BE2C (cell line): Measurements from ENCODE around the gene EPHA7.

Source experiments
- DNase-seq: peaks from one replicate; pipeline ENCODE4 v3.0.0-alpha.2; 2020
- H3K27me3 ChIP-seq: fragments of 250-450 bp; sonication (Bioruptor Pico); 2 replicates; pipeline ENCODE4 v1.5.1; 2020; ENCODE audit warnings: mild to moderate bottlenecking
- H3K36me3 ChIP-seq: fragments of 250-450 bp; sonication (Bioruptor Pico); 2 replicates; pipeline ENCODE4 v1.5.1; 2020; ENCODE audit warnings: mild to moderate bottlenecking
- H3K4me1 ChIP-seq: fragments of 250-450 bp; sonication (Bioruptor Pico); 2 replicates; pipeline ENCODE4 v1.5.1; 2020
- H3K4me3 ChIP-seq: 2 replicates; pipeline ENCODE4 v1.5.1; 2011; ENCODE audit warnings: low read depth, low read length
- H3K9me3 ChIP-seq: fragments of 250-450 bp; sonication (Bioruptor Pico); 2 replicates; pipeline ENCODE4 v1.5.1; 2020
- TF ChIP-seq, protein P1 (sequence below): IDR thresholded peaks from 2 replicates; pipeline ENCODE4 v1.5.1; 2012; ENCODE audit warnings: mild to moderate bottlenecking, low read depth, low read length

Gene EPHA7

DNA sequence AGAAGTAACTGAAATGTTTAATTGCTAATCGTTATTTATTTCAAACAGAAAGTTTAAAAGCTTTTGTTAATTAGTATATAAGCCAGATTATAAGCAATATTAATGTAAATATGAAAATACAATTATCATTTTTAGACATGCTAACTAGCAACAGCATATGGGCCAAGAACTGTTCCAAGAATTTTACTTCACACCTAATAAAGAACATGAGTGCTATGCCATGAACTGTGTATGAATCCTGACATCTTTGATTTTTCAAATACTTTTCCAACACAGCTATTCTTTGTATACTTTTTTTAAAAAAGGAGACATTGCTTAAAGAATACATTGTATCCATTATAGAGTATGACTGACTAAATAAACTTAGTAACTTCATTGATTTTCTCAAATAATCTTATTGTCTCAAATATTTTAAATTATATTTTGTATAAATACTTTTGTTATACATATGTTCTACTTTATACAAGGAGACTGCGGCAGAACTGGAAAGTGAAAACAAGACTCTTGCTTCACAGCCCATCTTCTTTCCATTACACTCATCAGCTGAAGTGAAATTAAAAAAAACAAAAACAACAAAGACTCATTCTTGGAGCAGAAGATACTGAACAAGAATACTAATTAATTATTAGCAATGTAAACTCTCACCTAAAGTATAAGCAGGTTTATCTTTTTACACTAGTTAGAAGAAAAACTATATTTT, 89.9 kb downstream of the EPHA7 start:
- TF ChIP-seq, protein P1, sequence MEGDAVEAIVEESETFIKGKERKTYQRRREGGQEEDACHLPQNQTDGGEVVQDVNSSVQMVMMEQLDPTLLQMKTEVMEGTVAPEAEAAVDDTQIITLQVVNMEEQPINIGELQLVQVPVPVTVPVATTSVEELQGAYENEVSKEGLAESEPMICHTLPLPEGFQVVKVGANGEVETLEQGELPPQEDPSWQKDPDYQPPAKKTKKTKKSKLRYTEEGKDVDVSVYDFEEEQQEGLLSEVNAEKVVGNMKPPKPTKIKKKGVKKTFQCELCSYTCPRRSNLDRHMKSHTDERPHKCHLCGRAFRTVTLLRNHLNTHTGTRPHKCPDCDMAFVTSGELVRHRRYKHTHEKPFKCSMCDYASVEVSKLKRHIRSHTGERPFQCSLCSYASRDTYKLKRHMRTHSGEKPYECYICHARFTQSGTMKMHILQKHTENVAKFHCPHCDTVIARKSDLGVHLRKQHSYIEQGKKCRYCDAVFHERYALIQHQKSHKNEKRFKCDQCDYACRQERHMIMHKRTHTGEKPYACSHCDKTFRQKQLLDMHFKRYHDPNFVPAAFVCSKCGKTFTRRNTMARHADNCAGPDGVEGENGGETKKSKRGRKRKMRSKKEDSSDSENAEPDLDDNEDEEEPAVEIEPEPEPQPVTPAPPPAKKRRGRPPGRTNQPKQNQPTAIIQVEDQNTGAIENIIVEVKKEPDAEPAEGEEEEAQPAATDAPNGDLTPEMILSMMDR, result no peak
- Histone ChIP-seq H3K4me3 (no peak overlapping the region), H3K36me3 (no peaks in the 10 kb centered on the region), H3K27me3 (no peaks in the 10 kb centered on the region), H3K9me3 (no peaks in the 10 kb centered on the region), H3K4me1 (no peaks in the 10 kb centered on the region)
- no peak for DNase-seq

DNA sequence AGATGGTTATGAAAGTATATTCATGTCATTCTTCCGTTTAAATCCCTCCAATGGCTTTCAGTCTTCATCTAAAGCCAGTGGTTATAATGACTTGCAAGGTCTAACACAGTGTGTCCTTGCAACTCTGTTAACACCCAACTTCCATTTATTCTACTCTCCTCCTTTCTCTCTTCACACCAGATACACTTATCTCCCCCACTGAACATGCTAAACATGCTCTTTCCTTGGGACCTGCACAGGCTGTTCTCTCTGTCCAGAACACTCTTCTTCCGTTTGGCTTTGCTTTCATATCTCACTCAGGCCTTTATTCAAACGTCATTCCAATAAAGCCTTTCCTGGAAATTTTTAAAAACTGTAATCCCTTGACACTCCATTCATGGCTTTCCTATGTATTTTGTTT, 91.5 kb downstream of the EPHA7 start:
- TF ChIP-seq, protein P1, result no peak
- Histone ChIP-seq H3K36me3 (no peaks in the 10 kb centered on the region), H3K9me3 (no peaks in the 10 kb centered on the region)

DNA sequence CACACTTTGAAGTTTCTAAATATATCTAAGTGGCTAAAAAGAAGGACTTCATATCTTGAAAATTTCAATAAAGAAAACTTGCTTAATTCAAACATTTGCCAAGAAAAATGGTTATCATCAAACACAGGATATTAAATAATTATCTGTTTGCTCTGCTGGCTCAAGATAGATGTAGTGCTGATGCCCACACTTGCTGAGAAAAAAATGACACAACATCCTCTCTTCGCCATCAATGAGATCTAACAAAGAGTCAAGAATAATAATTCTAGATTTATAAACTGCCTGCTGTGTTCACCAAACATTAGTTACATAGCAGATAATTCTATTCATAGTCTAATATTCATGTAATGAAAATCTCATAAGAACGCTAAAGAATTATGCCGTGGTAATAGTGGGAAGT, 93.6 kb downstream of the EPHA7 start:
- DNase-seq, result no peak
- H3K36me3 ChIP-seq, result no peaks in the 10 kb centered on the region
- no peaks in the 10 kb centered on the region for H3K4me1 ChIP-seq
- TF ChIP-seq, protein P1, result no peak
- no peaks in the 10 kb centered on the region for H3K27me3 ChIP-seq
- no peaks in the 10 kb centered on the region for H3K9me3 ChIP-seq
- H3K4me3 ChIP-seq, result no peak overlapping the region

More for the DNA sequence above, 91.5 kb downstream of the EPHA7 start:
- Histone ChIP-seq H3K27me3 (no peaks in the 10 kb centered on the region), H3K4me3 (no peak overlapping the region), H3K4me1 (no peaks in the 10 kb centered on the region)
- no peak for DNase-seq

DNA sequence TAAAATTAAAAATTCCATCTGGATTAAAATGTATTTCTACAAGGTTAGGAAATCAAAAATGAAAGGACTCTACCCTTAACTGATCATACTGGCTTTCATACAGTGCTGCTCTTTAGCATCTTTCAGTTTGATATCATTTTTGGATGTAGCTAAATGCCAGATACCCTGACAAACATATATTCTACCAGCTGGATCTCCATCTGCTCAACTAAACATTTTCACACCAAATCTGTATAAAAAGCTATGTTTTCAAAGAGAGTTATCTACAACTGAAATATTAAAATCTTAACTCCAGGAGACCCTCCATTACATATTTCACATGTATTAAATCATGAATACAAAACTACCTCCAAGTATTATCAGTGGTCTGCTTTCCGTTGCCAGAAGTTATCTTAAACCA, 95.7 kb downstream of the EPHA7 start:
- Histone ChIP-seq H3K4me1 (no peaks in the 10 kb centered on the region), H3K4me3 (no peak overlapping the region), H3K36me3 (no peaks in the 10 kb centered on the region), H3K9me3 (no peaks in the 10 kb centered on the region), H3K27me3 (no peaks in the 10 kb centered on the region)
- no peak for DNase-seq
- TF ChIP-seq, protein P1, result no peak

DNA sequence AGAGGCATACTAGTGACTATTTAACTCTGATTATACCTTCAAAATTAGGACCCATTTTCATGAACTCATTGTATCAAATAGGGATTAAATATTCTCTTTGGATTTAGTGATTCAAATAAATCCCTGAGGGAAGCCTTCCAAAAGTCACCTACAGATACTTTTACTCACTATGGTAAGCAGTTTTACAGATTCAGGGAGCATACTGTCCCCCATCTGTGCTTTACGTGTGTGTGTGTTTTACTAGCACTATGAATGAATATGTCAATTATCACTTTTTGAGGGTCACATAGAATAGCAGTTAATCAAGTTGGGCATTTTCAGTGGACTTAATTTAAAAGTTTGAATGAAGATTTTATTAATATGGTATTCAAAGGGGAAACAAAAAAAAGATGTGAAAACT, 96.7 kb downstream of the EPHA7 start:
- TF ChIP-seq, protein P1, result no peak
- no peaks in the 10 kb centered on the region for H3K27me3 ChIP-seq
- H3K4me3 ChIP-seq, result no peak overlapping the region
- no peaks in the 10 kb centered on the region for H3K36me3 ChIP-seq
- H3K9me3 ChIP-seq, result no peaks in the 10 kb centered on the region
- H3K4me1 ChIP-seq, result no peaks in the 10 kb centered on the region
- no peak for DNase-seq

DNA sequence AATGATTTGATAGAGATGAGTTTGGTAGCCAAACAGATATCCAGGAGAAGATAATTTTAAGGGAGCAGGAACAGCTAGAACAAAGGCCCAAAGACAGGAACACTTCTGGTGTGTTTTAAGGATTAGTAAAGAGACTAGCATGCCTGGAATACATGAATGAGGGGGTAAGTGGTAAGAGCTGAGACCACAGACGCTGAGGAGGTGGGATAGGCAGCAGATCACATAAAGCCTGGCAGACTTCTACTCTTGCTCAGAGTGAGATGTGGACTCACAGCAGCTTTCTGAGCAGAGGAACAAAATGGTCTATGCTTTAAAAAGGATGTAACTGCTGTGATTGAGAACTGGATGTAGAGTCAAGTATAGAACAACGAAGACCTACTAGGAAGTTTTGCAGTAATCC, 100.1 kb downstream of the EPHA7 start:
- TF ChIP-seq, protein P1, result no peak
- DNase-seq, result no peak
- Histone ChIP-seq H3K4me1 (no peaks in the 10 kb centered on the region), H3K9me3 (no peaks in the 10 kb centered on the region), H3K36me3 (no peaks in the 10 kb centered on the region), H3K4me3 (no peak overlapping the region), H3K27me3 (no peaks in the 10 kb centered on the region)
